Neural crest cell (in vitro differentiated cells): ENCODE data around the gene ULK2. TPM values are rescaled to one million over a fixed set of nuclear protein-coding genes. Genes with fewer than 3 reads are reported as not detected.

Experiments
- DNase-seq: peaks from one replicate; pipeline ENCODE4 v3.0.0; 2021; ENCODE audit warnings: low read depth, mixed read lengths, low spot score
- H3K27ac Mint-ChIP-seq: one replicate; pipeline ENCODE4 v1.8.0; 2021; ENCODE audit warnings: mild to moderate bottlenecking, mixed read lengths; ENCODE audit not compliant: unreplicated experiment
- H3K27me3 Mint-ChIP-seq: 2 replicates; pipeline ENCODE4 v1.8.0; 2021; ENCODE audit warnings: low read depth, mild to moderate bottlenecking, mixed read lengths
- H3K36me3 Mint-ChIP-seq: 2 replicates; pipeline ENCODE4 v1.8.0; 2021; ENCODE audit warnings: low read depth, mild to moderate bottlenecking, mixed read lengths
- H3K4me1 Mint-ChIP-seq: 2 replicates; pipeline ENCODE4 v1.8.0; 2021; ENCODE audit warnings: mixed read lengths
- H3K4me3 Mint-ChIP-seq: one replicate; pipeline ENCODE4 v1.8.0; 2021; ENCODE audit warnings: mild to moderate bottlenecking, mixed read lengths
- H3K9me3 Mint-ChIP-seq: 2 replicates; pipeline ENCODE4 v1.8.0; 2021; ENCODE audit warnings: mixed read lengths
- CTCF ChIP-seq: fragments of 200-600 bp; sonication (generic); conservative IDR thresholded peaks from 2 replicates; pipeline ENCODE4 v1.5.0; 2021; ENCODE audit warnings: antibody characterized with exemption, mild to moderate bottlenecking
- total RNA-seq: library from RNA; stranded (reverse); gene quantifications from 2 replicates; pipeline ENCODE4 v1.2.1, GENCODE V29; 2021

The ULK2 gene
- total RNA-seq, 1 donor from 2014 or later: 30.7 TPM

DNA sequence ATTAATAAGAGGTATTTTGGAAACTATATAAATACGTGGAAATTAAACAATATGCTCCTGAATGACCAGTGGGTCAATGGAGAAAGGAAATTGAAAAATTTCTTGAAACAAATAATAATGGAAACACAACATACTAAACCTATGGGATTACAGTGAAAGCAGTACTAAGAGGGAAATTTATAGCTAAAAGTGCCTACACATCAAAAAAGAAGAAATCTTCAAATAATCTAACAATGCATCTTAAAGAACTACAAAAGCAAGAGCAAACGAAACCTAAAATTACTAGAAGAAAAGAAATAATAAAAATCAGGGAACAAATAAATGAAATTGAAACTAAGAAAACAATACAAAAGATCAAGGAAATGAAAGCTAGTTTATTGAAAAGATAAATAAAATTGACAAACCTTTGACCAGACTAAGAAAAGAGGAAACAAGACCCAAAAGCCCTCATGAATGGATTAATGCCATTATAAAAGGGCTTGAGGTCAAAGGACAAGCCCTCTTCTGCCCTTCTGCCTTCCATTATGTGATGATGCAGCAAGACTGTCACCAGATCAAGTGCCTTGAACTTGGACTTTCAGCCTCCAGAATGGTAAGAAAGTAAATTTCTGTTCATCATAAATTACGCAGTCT, 75.7 kb downstream of the ULK2 start:
- H3K4me1 Mint-ChIP-seq: peaks cover 9% of the 10 kb centered on the region
- peaks cover 70% of the 10 kb centered on the region for H3K36me3 Mint-ChIP-seq

GRCh38 chr17:19787733-19788357, 79.9 kb downstream of the ULK2 start:
- Mint-ChIP-seq H3K9me3 (peaks cover 3% of the 10 kb centered on the region), H3K27ac (no peak overlapping the region), H3K4me3 (no peak overlapping the region), H3K27me3 (no peaks in the 10 kb centered on the region), H3K4me1 (peaks cover 9% of the 10 kb centered on the region), H3K36me3 (peaks cover 32% of the 10 kb centered on the region)
- DNase-seq: no peak
- no peak for TF ChIP-seq CTCF

More for the DNA sequence above, 75.7 kb downstream of the ULK2 start:
- H3K9me3 Mint-ChIP-seq: peaks cover 21% of the 10 kb centered on the region
- no peaks in the 10 kb centered on the region for H3K27me3 Mint-ChIP-seq
- no peak overlapping the region for H3K27ac Mint-ChIP-seq
- DNase-seq: no peak
- no peak for TF ChIP-seq CTCF
- H3K4me3 Mint-ChIP-seq: no peak overlapping the region

DNA sequence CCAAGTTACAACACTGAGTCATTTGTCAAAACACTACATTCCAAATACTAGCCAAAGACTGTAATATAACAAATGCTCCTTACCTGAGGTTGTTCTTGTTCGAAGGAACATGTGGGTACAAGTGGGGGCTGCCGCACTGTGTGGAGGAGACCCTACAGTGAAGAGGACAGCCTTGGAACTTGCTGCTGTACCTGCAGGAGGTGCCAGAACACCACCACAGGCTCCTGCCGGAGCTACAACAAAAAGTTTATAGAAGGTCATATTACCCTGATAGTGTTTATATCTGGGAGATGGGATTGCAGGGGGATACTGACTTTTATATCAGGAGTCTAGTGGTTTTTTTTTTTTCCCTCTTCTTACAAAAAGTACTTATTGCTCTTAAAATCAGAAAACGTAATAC, 81.9 kb downstream of the ULK2 start:
- no peak for DNase-seq
- Mint-ChIP-seq H3K9me3 (no peaks in the 10 kb centered on the region), H3K36me3 (peaks cover 21% of the 10 kb centered on the region), H3K4me3 (no peak overlapping the region), H3K27ac (no peak overlapping the region), H3K4me1 (no peaks in the 10 kb centered on the region), H3K27me3 (no peaks in the 10 kb centered on the region)
- TF ChIP-seq CTCF: no peak

GRCh38 chr17:19781488-19782458, 86.0 kb downstream of the ULK2 start:
- Mint-ChIP-seq H3K27me3 (no peaks in the 10 kb centered on the region), H3K4me3 (no peak overlapping the region), H3K36me3 (peaks cover 4% of the 10 kb centered on the region), H3K27ac (no peak overlapping the region), H3K9me3 (no peaks in the 10 kb centered on the region), H3K4me1 (no peaks in the 10 kb centered on the region)
- TF ChIP-seq CTCF: no peak
- DNase-seq: no peak

DNA sequence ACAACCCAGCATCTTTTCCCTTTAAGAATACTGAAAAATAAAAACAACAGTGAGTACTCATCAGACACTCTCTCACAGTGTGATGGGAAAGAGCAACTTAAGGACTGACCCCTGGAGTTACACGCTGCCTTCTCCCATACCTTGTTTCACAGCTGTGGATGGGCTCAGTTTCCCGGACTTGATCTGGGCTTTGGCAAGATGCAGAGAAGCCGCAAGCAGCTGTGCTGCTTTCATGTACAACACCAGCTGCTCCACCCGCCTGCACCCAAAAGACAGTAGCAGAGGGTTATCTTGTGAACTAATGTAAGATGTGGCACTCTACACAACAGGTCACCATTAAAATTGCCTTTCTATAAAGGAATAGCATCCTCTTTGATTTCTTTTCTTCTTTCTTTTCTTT, 86.9 kb downstream of the ULK2 start:
- H3K4me1 Mint-ChIP-seq: no peaks in the 10 kb centered on the region
- TF ChIP-seq CTCF: no peak
- no peak for DNase-seq
- H3K27me3 Mint-ChIP-seq: no peaks in the 10 kb centered on the region
- H3K36me3 Mint-ChIP-seq: peaks cover 4% of the 10 kb centered on the region
- H3K4me3 Mint-ChIP-seq: no peak overlapping the region
- no peaks in the 10 kb centered on the region for H3K9me3 Mint-ChIP-seq
- H3K27ac Mint-ChIP-seq: no peak overlapping the region
